GM18498 (cell line): ENCODE measurements around the gene MRPL32.

Experiments
- ATAC-seq: cut with Tn5 transposase; IDR thresholded peaks from one replicate; pipeline ENCODE4 v1.9.1; 2021; ENCODE audit warnings: mild to moderate bottlenecking, moderate library complexity; ENCODE audit not compliant: unreplicated experiment

The MRPL32 gene

DNA sequence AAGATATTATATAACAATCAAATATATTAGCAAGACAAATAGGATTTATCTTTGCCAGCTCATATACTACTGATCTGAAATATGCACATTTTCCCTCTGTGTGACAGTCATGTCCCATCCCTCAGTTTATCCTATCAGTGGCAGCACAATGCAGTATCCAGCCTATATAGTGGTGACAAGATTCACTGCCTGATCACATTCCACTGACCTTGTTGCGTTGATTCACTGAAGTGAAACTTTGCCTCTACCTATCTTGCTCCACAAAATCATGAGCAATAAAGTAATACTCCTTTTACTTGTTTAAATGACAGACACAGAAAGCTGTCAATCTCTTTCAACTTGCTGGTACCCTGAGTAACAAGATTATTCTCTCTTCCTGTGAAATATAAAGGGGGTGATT is 6.5 kb upstream of the MRPL32 start:
- no peak for ATAC-seq

DNA sequence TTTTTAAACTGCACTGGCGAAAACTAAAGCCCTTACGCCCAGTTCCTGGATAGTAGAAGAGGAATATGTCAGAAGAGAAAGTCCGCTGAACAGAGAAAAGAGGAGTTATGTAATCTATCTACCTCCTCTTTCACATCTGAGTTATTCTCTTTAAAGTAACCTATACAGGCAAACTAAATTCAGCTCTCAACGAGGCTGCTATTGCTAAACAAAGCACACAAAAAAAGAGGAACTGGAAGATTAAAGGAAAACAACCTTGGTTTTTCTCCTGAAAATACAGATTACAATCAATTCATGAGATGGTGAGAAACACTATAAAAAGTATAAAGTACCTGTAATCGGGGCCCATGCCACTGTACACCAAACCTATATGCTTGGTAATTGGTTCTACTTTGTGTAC is 6.0 kb upstream of the MRPL32 start:
- ATAC-seq = no peak

DNA sequence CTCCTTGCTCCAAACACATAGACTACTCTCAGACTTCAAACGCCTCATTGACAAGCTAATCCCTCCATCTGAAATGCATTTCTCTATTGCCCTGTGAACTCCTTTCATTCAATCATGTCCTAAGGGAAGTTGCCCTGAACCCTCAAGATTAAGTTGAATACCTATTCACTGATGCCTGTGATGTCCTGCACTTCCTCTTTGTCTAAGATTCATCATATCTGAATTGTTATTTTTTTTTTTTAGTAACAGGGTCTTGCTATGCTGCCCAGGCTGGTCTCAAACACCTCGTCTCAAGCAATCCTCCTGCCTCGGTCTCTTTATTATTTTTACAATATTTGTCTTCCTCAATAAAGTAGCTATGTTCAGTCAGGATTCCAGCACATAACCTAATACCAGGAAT is 3.4 kb upstream of the MRPL32 start:
- ATAC-seq = no peak

DNA sequence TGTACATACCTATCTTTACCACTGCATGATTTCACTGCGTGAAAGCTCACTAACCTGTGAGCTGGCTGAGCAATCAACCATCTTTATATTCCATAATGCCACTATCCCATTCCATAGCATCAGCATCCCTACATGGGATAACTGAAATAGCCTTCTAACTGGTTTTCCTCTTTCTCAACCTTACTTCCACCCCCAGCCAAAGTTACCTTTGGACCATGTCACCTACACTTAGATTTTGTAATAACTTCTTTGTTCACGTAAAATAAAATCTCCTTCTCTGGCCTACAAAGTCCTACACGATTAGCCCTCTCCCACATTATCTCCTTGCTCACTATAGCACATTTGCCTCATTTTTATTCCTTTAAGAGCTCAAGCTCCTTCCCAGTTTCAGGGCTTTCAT is 2.7 kb upstream of the MRPL32 start:
- no peak for ATAC-seq

DNA sequence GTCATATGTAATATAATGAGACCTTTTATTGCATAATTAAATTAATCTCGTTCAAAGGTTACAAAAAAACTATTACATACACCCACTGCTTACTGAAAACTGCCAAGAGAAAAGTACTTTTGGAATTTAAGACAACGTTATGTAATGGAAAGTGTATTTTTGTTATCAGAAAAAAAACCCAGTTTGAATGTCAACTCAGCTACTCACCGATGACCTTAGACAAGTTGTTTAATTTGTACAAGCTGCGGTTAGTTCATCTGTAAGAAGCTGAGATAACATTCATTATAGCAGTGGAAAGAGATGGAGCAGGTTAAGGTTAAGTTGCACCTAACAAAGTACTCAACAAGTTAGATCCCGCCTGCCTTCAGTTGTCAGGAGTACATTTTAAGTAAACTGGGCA is 1.3 kb upstream of the MRPL32 start:
- no peak for ATAC-seq

DNA sequence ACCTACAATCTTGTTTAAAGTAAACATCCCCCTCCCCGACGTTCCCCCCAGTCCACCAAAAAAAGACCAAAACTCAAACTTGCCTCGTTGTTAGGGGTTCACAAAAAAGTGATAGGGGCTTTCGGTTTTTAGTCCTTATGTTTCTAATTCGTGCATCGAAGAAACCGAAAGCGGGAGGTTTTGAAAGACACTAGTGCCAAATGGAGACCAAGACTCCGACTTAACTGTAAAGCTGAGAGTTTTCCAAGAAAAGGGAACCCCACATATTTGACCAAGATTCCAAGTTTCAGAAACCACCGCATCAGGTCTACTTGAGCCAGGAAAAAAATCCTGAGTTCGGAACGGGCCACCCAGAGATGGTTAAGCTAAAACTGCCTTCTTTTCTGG is 736 bp upstream of the MRPL32 start:
- ATAC-seq = no peak

DNA sequence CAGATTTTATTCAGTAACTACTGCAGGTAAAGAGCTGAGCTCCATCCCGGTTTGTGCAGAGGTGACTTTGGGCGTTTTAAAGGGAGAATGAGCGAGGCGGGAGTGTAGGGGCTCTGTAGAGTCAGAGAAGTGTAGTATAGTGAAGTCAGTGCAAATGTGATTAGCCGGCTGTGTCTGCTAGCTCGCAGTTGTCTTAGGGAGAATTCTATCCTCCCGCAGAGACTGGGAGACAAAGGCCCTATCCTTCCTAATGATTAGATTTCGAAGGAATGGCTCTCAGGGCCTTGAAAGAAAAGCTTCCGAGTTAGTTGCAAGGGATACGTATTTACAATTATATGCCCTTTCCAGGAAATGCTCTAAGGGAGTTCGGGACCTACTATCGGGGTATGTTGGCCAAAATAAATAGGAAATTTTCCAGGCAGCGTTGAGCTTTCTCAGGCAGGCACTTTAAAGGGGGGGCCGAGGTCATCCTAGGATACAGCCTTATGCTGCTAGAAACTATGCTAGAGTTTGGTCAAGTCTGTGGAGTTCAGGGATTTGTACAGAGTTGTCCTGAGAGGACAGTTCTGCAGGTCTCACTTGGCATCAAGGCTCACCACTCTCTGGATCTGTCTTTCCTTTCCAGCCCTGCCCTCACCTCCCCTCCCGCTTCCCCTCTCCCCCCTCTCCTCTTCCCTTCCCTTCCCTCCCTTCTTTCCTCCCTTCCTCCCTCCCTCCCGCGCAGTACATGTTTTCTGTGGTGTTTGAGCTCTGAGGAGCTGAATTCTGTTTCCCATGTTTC is 825 bp downstream of the MRPL32 start:
- ATAC-seq = no peak

DNA sequence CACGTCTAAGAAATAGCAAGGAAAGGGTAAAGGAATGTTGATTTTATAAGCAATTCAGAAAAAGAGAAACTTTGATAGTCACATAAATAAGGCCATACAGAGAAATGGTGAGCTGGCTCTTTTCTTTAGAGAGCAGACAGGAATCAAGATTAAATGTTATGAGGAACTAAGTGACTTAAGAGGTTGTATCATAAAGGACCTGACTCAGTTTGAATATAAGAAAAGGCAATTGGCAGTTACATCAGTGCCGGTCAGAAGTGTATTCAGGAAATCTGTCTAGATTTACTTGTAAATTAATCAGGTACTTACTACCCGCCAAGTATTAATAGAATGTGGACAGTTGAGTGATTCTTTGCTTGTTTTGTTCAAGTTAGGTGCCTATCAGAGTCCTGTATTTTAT is 2.1 kb downstream of the MRPL32 start:
- ATAC-seq = no peak

DNA sequence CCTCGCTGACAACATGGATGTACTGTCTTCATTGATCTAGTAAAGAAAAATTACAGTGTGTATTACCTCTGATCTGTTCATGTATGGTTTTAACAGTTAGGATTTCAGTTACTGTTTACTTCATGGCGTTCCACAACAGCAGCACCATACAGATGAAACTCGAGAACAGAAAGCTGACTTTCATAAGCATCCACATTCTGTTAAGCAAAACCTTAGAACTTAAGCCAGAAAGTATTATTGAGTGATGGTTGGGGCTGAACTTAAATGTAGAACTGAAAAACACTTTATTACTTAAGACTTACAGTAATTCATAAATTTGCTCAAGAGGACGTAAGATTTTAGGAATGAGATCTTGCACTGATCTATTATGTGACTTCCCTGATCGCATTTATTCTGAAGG is 3.7 kb downstream of the MRPL32 start:
- peak; percentile 29 for ATAC-seq

DNA sequence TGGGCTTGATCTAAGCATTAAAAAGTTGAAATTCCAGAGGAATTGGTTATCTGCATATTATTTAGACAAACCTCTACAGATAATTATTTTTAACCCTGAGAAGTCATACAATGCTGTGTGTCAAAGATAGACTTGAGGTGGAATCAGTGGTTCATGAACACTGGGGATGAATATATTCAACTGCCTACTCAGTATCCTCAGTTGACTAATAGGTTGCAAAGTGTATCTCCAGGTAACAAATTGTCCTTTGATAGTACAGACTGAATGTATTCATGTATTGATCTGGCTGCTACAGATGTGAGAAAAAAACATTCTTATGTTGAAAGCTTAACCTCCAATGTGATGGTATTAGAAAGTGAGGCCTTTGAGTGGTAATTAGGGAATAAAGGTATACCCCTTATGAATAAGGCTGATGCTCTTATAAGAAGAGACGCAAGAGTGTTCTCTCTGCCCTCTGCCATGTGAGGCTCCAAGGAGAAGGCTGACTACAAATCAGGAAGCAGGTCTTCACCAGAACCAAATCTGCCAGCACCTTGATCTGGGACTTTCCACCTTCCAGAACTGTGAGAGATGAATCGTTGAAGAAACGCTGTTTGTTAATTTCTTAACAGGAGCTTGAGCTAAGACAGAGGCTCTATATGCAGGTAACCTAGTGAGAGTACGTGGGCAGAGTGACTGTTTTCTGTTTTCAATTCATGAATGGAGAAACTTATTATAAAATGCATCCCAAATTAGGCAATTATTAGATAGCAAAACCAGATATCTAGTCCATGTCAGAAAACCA is 7.5 kb downstream of the MRPL32 start:
- ATAC-seq = no peak

DNA sequence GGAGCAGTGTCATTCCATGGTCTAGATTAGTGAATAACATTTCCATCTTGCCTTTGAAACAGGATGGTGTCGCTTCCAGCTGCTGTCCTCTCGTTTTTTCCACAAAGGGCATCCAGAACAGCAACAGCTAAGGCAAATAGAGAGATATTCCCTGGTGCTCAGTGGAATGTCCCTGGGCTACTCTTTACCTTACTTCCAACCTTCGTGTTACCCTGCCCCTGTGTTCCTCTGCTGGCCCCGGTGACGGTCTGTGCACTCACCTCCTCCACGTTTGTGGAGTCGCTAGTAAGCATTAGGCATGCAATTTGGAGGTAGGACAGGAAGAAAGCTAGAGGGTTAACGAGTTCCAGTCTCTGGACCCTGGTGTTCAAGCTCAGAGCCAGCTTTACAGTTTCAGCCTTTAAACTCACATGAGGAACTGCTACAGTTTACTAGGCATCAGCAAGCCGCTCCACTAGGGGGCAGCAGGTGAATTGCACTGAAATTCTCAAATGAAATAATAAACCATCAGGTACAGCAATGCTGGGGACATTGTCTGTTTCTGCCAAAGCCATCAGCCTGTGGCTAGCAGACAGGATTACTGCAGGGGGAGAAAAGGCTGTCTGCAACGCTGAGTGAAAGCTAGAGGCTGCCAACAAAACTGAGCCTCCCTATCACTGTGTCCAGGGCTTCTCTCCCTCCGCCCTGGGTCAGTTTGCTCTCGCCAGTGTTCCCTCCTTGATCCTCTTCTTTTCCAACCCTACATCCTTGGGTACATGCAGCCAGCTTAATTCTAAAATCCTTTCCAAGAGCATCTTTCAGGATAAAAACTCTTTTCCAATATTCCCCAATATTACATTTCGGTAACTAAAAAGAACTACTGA is 9.0 kb downstream of the MRPL32 start:
- peak; percentile 49 for ATAC-seq

DNA sequence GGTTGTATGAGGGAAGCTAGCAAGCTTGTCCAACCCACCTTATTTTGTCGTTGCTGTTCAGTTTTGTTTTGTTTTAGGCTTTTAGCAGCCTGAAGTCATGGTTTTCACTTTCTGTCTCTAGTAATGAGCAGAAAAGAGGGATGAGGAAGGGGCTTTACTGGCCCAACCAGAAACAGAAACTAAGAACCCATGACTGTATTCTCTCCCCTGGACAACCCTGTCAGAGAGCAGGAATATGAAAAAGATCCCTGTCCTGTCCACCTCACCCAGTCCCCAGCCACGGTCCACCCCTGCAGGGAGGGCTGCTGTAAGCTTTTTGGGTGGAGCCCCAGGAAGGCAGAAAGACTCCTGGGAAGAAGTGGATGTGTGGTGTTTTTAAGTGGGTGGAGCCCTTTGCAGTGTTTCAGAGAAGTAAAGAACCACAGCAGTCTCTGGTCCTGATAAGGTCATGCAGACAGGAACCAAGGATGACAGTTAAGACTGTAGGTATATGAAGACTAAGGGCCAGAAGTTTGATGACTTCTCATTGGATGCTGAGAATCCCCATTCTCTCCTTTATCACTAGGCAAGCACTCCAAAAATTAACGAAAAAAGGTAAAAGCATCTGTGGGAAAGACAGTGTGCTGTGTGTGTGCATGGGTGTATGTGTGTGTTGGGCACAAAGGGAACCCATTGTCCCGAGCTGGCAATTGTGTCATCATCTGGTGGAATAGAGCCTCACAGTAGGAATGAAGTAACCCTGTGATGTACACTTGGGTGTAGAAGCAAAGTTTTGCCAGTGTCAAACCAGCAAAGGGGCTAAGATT is 13.8 kb downstream of the MRPL32 start:
- ATAC-seq = peak; percentile 58

DNA sequence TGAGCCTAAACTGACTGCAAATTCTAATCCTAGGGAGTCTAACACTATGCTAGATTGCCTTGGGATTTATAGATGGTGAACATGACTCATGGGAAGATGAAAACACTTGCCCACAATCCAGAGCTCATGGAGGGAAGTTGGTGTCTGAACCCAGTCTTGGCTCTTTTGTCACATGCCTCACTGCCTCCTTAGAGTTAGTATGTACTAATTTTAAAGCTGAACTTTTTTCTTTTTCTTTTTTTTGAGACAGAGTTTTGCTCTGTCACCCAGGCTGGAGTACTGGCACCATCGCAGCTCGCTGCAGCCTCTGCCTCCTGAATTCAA is 14.4 kb downstream of the MRPL32 start:
- ATAC-seq = no peak

DNA sequence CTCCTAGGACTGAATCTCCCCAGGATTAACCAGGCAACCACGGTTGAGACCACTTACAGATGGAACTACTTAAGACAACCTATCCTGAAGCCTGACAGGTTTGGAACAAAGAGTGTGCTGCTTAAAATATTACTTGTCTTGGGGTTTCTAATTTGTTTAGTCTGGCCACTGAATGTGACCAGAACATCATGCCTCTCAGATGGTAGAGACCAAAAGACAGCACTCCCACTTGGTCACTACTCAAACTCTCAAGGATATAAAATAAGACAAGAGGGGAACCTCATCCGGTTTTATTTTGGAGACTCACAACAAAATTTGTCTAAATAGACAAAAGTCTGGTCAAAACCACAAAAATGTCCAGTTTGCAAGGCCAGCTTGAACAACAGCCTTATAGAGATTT is 15.3 kb downstream of the MRPL32 start:
- no peak for ATAC-seq

DNA sequence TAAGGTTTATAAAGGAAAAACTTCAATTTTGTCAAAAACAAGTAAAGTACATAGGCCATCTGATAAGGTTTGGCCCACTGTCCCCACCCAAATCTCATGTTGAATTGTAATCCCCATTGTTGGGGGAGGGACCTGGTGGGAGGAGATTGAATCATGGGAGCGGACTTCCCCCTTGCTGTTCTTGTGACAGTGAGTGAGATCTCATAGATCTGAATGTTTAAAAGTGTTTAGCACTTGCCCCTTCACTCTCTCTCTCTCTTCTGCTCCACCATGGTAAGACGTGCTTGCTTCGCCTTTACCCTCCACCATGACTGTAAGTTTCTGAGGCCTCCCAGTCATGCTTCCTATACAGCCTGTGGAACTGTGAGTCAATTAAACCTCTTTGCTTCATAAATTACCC is 18.2 kb downstream of the MRPL32 start:
- ATAC-seq = no peak

DNA sequence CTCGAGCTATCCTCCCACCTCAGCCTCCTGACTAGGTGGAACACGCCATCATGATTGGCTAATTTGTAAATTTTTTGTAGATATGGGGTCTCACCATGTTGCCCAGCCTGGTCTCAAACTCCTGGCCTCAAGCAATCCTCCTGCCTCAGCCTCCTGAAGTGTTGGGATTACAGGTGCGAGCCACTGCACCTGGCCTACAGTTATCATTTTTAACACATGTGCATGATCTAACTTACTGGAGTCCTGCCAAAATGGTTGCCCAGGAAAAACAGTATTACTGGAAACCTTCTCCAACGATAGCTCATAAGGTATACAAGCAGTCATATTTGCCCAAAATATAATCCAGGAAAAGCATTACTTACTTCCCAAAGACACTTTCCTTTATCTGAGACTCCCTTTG is 20.2 kb downstream of the MRPL32 start:
- ATAC-seq = no peak

DNA sequence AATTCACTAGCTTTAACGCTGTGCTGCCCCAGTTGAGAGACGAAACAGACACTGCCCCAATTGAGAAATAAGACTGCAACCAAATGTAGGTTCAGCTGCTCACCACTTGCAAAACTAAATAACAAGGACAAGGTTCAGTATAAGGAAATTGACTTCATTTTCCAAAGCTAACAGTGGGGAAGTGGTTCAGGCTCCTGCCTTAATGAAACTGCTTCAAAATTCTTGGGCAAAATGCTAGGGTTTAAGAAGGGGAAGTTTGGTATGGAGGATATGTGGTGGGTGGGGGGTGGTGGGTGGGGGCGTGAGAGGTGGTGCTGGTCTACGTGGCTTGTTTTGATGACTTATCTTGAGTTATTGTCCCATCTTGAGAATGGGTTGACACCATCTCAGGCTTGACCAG is 21.8 kb downstream of the MRPL32 start:
- no peak for ATAC-seq

DNA sequence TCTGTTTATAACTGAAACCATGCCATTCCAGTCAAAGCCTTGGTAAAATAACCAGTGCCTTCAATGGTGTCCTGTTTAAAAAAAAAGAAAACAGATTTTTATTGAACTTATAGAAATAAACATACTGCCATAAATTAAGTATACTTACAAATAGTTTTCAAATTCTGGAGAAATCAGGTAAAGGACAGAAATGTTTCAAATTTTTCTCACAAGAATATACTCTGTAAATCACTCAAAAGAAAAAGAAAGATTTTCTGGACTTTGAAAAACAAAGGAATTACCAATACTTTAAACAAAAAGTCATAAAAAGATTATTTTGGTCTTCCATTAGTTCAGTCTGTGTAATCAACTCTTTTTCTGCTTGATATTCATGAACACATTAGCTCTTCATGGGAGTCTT is 23.9 kb downstream of the MRPL32 start:
- ATAC-seq = no peak

DNA sequence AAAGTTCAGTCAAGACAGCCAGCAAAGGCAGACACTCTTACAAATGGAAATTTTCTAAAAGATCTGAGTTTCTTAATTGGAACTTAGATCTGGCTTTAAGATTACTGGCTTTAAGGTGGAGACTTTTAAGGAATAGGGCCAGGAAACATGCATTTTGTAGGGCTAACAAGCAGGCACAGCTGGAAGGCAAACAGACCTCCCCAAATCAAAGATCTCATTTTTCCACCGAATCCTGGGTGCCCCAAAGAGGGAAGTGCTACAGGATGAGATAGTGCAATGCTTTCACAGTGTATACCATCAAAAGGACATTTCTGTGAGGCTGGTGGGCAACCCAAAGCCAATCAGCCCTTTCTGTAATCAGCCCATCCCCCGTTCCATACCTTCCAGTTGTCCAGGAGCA is 27.4 kb downstream of the MRPL32 start:
- ATAC-seq = no peak

DNA sequence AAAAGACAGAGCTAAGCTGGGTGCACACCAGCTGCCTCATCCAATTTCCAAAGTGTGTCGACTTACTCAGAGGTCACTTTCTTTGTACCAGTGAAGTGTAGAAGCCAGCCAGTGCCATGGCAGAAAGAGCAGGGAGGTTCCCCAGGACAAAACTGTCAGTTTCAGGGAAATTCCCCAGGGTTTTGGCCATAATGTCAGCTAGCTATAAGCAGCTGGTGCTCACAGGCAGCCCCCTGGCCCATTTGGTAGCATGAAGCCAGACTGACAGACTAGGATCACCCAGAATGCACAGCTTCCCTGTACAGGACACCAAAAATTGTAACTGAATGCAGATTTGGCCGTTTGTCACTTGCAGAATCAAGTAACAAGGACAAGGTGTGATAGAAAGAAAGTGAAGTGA is 28.6 kb downstream of the MRPL32 start:
- ATAC-seq = peak; percentile 58

DNA sequence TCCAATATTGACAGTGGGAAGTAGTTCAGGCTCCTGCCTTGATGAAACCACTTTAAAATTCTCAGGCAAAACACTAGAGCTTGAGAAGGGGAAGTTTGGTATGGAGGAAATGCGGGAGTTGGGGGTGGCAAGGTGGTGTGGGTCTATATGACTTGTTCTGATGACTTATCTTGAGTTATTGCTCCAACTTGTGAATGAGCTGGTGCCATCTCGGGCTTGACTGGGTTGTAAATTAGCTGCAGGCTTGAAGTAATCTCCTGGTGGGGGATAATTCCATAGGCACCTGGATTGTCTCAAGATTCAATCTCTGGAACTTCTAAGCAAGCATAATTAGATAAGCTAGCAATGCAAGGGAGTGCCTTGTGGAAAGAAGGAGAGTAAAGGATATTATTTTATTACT is 29.0 kb downstream of the MRPL32 start:
- ATAC-seq = no peak
